A673 (cell line): ENCODE results near the gene RAB6D.

Source experiments
- CTCF ChIP-seq: fragments of 300-800, 200-600 bp; sonication (generic); conservative IDR thresholded peaks from 2 replicates; pipeline ENCODE4 v1.5.1; 2017; ENCODE audit warnings: low read depth, mild to moderate bottlenecking, antibody characterized with exemption, low read length, moderate library complexity, mixed read lengths
- EZH2 ChIP-seq: fragments of 200-600 bp; sonication (generic); IDR thresholded peaks from 2 replicates; pipeline ENCODE4 v1.6.1; 2017; ENCODE audit warnings: borderline replicate concordance, low read depth, mild to moderate bottlenecking, mixed read lengths, antibody characterized with exemption, low read length; ENCODE audit not compliant: poor library complexity, severe bottlenecking

GRCh38 chr2:131410173-131410572 is 46.2 kb upstream of the RAB6D start:
- TF ChIP-seq EZH2, result no peak
- TF ChIP-seq CTCF, result no peak
